Measurements from ENCODE around the gene PLD4. TPM values are rescaled to one million over a fixed set of nuclear protein-coding genes. Genes with fewer than 3 reads are reported as not detected.
"Not testable (repeated sequence)": the region's sequence is repeated elsewhere in the genome, so short reads cannot be mapped to it uniquely, and the experiment has no call there.

PLD4 gene
- total RNA-seq, 2 donors from 2014 or later, result 1.2 TPM; not detected in 1

DNA sequence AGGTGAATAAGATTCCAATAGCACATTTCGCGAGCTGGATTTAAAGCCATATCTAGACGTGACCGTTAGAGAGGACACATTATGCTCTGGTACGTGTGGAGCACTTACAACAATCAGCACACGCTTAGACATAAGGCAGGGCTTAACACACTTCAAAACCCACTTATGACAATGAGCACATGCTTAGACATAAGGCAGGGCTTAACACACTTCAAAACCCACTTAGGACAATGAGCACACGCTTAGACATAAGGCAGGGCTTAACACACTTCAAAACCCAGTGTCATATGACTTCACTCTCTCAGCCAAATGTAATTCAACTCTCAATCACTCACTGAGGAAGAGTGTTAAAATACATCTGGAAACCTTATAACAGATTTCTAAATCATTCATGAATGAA, 11.2 kb upstream of the PLD4 start:
- Histone ChIP-seq H3K9me3 (no peaks in the 10 kb centered on the region), H3K9ac (ENCODE audit: low read depth in 2 of 2, low read length in 2 of 2) (no peak overlapping the region), H3K36me3 (no peaks in the 10 kb centered on the region), H3K4me1 (no peaks in the 10 kb centered on the region), H3K27ac (no peak overlapping the region), H3K4me3 (no peak overlapping the region), H3K27me3 (no peaks in the 10 kb centered on the region)
- TF ChIP-seq, protein P1, sequence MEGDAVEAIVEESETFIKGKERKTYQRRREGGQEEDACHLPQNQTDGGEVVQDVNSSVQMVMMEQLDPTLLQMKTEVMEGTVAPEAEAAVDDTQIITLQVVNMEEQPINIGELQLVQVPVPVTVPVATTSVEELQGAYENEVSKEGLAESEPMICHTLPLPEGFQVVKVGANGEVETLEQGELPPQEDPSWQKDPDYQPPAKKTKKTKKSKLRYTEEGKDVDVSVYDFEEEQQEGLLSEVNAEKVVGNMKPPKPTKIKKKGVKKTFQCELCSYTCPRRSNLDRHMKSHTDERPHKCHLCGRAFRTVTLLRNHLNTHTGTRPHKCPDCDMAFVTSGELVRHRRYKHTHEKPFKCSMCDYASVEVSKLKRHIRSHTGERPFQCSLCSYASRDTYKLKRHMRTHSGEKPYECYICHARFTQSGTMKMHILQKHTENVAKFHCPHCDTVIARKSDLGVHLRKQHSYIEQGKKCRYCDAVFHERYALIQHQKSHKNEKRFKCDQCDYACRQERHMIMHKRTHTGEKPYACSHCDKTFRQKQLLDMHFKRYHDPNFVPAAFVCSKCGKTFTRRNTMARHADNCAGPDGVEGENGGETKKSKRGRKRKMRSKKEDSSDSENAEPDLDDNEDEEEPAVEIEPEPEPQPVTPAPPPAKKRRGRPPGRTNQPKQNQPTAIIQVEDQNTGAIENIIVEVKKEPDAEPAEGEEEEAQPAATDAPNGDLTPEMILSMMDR (IDR thresholded peaks at IDR 0.05), result no peak
- no peak for DNase-seq
- intact Hi-C loops (cut with DNase I), result no loop called here

DNA sequence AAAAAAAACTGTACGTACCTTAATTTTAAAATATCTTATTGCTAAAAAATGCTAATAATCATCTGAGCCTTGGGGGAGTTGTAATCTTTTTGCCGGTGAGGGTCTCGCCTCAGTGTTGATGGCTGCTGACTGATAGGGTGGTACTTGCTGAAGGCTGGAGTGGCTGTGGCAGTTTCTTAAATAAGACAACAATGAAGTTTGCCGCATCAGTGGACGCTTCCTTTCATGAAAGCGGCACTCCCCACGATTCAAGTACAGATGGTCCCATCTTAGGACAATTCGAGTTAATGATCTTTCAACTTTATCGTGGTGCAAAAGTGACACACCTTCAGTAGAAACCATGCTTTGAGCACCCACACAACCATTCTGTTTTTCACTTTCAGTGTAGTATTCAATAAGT, 7.6 kb upstream of the PLD4 start:
- Histone ChIP-seq H3K27ac (no peak overlapping the region), H3K36me3 (no peaks in the 10 kb centered on the region), H3K9ac (ENCODE audit: low read depth in 2 of 2, low read length in 2 of 2) (no peak overlapping the region), H3K27me3 (no peaks in the 10 kb centered on the region), H3K4me1 (no peaks in the 10 kb centered on the region), H3K9me3 (no peaks in the 10 kb centered on the region), H3K4me3 (no peak overlapping the region)
- TF ChIP-seq, protein P1 (IDR thresholded peaks at IDR 0.05), result no peak
- intact Hi-C loops (cut with DNase I), result no loop called here
- DNase-seq, result no peak

DNA sequence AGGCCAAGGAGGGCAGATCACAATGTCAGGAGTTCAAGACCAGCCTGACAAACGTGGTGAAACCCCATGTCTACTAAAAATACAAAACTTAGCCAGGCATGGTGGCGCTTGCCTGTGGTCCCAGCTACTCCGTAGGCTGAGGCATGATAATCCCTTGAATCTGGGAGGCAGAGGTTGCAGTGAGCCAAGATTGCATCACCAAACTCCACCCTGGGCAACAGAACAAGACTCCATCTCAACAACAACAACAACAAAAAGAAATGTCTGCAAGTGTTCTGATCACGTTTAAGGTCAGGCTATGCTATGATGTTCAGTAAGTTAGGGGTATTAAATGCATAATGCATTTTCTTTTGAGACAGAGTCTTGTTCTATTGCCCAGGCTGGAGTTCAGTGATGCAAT, 6.7 kb upstream of the PLD4 start:
- Histone ChIP-seq H3K27me3 (no peaks in the 10 kb centered on the region), H3K9me3 (no peaks in the 10 kb centered on the region), H3K9ac (ENCODE audit: low read depth in 2 of 2, low read length in 2 of 2) (no peak overlapping the region), H3K4me3 (no peak overlapping the region), H3K27ac (no peak overlapping the region), H3K36me3 (no peaks in the 10 kb centered on the region), H3K4me1 (no peaks in the 10 kb centered on the region)
- TF ChIP-seq, protein P1 (IDR thresholded peaks at IDR 0.05), result no peak
- intact Hi-C loops (cut with DNase I), result no loop called here
- DNase-seq, result no peak

DNA sequence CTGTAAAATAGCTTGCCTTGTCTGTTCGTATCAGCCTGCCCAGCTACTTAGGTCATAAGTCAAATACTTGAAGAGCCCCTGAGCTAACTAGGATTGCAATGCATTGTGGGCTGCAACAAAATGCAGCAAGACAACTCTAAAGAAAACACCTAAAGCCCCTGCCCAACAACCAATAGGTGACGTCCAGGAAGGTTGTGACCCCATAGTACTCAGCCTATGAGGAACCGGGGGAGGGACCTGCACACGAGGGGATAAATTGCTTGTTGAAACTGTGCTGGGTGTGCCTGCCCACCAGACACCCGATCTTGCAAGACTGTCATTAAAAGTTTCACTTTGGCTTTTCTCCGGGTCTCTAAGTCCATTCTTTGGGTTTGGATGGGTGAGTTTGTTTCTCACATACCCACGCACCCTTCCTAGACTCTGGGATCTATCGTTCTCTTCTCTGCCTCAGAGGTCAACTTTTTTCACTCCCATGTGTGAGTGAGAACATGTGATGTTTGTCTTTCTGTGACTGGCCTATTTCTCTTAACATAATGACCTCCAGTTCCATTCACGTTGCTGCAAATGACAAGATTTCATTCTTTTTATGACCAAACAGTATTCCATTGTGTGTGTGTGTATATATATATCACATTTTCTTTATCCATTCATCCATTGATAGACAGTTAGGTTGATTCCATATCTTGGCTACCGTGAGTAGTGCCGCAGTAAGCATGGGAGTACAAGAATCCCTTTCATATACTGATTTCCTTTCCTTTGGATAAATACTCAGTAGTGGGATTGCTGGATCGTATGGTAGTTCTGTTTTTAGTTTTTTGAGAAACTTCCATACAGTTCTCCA, 5.3 kb upstream of the PLD4 start:
- H3K36me3 ChIP-seq; H3K4me3 ChIP-seq; intact Hi-C loops (cut with DNase I); H3K27ac ChIP-seq; H3K9me3 ChIP-seq; H3K9ac ChIP-seq (ENCODE audit: low read depth in 2 of 2, low read length in 2 of 2); H3K27me3 ChIP-seq; DNase-seq; H3K4me1 ChIP-seq: not testable (repeated sequence)

DNA sequence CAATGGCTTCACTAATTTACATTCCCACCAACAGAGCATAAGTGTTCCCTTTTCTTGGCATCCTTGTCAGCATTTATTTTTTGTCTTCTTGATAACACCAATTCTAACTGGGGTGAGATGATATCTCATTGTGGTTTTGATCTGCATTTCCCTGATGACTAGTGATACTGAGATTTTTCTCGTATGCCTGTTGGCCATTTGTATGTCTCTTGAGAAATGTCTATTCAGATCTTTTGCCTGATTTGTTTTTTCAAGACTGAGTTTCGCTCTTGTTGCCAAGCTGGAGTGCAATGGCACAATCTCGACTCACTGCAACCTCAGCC, 4.7 kb upstream of the PLD4 start:
- intact Hi-C loops (cut with DNase I), result no loop called here
- TF ChIP-seq, protein P1 (IDR thresholded peaks at IDR 0.05), result no peak
- no peak overlapping the region for H3K9ac ChIP-seq (ENCODE audit: low read depth in 2 of 2, low read length in 2 of 2)
- no peak overlapping the region for H3K4me3 ChIP-seq
- H3K4me1 ChIP-seq, result no peaks in the 10 kb centered on the region
- no peak overlapping the region for H3K27ac ChIP-seq
- H3K9me3 ChIP-seq, result no peaks in the 10 kb centered on the region
- H3K27me3 ChIP-seq, result no peaks in the 10 kb centered on the region
- DNase-seq, result no peak
- no peaks in the 10 kb centered on the region for H3K36me3 ChIP-seq

DNA sequence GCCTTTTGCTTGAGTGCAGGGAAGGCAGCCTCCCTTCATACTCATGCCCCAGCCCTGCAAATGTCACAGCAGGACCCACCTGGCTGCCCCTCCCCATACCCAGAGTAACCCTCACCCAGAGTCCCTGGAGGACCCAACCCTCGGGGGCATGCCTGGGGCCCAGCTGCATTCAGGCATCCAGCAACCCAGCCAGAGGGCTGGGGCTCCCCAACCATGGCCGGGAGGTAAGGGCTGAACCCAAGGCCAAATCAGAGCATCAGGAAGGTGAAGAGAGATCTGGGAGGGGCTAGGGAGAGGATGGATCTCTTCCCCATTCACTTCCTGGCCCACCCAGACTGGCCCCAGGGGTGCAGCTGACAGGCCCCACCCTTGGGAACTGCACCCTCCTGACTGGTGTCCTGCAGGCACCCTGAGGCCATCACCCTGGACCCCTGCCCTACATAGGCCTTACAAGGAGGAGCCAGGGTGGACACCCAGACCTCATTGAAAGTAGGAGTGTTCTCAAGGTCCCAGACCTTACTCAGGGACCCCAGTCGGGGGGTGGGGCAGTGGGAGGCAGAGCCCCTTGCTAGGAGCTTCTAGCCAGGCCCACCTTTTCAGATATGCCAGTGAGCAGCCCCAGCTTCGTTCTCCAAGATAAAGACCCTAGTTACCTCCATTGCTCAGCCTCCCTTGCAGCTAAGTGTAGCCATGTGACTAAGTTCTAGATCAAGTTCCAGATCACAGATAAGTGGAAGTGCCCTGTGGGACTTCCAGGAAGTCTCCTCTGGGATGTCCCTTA, 849 bp upstream of the PLD4 start:
- intact Hi-C loops (cut with DNase I), result no loop called here
- DNase-seq, result no peak

More for the DNA sequence above, 849 bp upstream of the PLD4 start:
- no peak overlapping the region for H3K4me3 ChIP-seq
- H3K27me3 ChIP-seq, result no peaks in the 10 kb centered on the region
- H3K36me3 ChIP-seq, result no peaks in the 10 kb centered on the region
- no peak overlapping the region for H3K27ac ChIP-seq
- H3K9me3 ChIP-seq, result no peaks in the 10 kb centered on the region
- H3K9ac ChIP-seq (ENCODE audit: low read depth in 2 of 2, low read length in 2 of 2), result no peak overlapping the region
- no peaks in the 10 kb centered on the region for H3K4me1 ChIP-seq
- TF ChIP-seq, protein P1 (IDR thresholded peaks at IDR 0.05), result no peak

Data from colonic mucosa (tissue), 4 donors.